HepG2 (cell line): Measurements from ENCODE around the gene PRKD2. TPM values are rescaled to one million over a fixed set of nuclear protein-coding genes. Genes with fewer than 3 reads are reported as not detected.

ENCODE experiments used
- AHDC1 ChIP-seq: sonication (generic); formaldehyde crosslinking; IDR thresholded peaks from 2 replicates; pipeline ENCODE4 v1.5.1; 2020; ENCODE audit warnings: mild to moderate bottlenecking, missing genetic modification reagents, borderline replicate concordance
- ISX ChIP-seq: sonication (generic); formaldehyde crosslinking; conservative IDR thresholded peaks from 2 replicates; pipeline ENCODE4 v1.5.0; 2020; ENCODE audit warnings: missing genetic modification reagents
- RARG ChIP-seq: sonication (generic); formaldehyde crosslinking; IDR thresholded peaks from 2 replicates; pipeline ENCODE4 v1.4.0; 2020; ENCODE audit warnings: low read depth, mild to moderate bottlenecking, missing genetic modification reagents
- polyA plus RNA-seq, 8 experiments: library from polyadenylated mRNA; depleted of rRNA in 3 of 8; stranded (reverse) in 7 of 8; unstranded in 1 of 8; fragments of >200 nt; fragmentation: Illumina TruSeq in 4 of 8; extraction: Trizol in 4 of 8; gene quantifications; 2 replicates each; pipeline versions ENCODE4 v1.2.1 to v1.2.3, GENCODE V29; 2011 to 2016; ENCODE audit warnings: low read depth in 4 of 8, missing spikeins in 1 of 8, mixed read lengths in 1 of 8; ENCODE audit not compliant: insufficient read depth in 1 of 8
- total RNA-seq, 5 experiments: library from RNA; depleted of rRNA; stranded (reverse); fragments of >200 nt; fragmentation: Illumina TruSeq; extraction: Trizol; gene quantifications; 2 replicates each; pipeline ENCODE4 v1.2.3, GENCODE V29; 2016; ENCODE audit warnings: low read depth in 1 of 5
- TF ChIP-seq, protein P1 (sequence below): sonication (generic); formaldehyde crosslinking; IDR thresholded peaks from 2 replicates; pipeline ENCODE4 v1.5.1; 2020; ENCODE audit warnings: missing genetic modification reagents, mild to moderate bottlenecking, borderline replicate concordance
- TF ChIP-seq, protein P2 (sequence below): sonication (generic); formaldehyde crosslinking; IDR thresholded peaks from 2 replicates; pipeline ENCODE4 v1.8.1; 2023; ENCODE audit warnings: mild to moderate bottlenecking, missing genetic modification reagents
- TF ChIP-seq, protein P3 (sequence below): sonication (generic); formaldehyde crosslinking; IDR thresholded peaks from 2 replicates; pipeline ENCODE4 v1.4.0; 2020; ENCODE audit warnings: missing genetic modification reagents
- TF ChIP-seq, protein P4 (sequence below): sonication (generic); formaldehyde crosslinking; IDR thresholded peaks from 2 replicates; pipeline ENCODE4 v1.5.0; 2020; ENCODE audit warnings: missing genetic modification reagents
- TF ChIP-seq, protein P5 (sequence below): sonication (generic); formaldehyde crosslinking; IDR thresholded peaks from 2 replicates; pipeline ENCODE4 v1.8.0; 2022; ENCODE audit warnings: missing genetic modification reagents, low read depth, mild to moderate bottlenecking, borderline replicate concordance
- TF ChIP-seq, protein P6 (sequence below): sonication (generic); formaldehyde crosslinking; IDR thresholded peaks from 2 replicates; pipeline ENCODE4 v1.4.0; 2020; ENCODE audit warnings: mild to moderate bottlenecking, missing genetic modification reagents

Gene PRKD2
- total and polyA plus RNA-seq, 2 of the 13 experiments (the other 11 are each of a cell fraction or from before 2014, with no cell fraction given): 6.7 to 7.3 TPM

DNA sequence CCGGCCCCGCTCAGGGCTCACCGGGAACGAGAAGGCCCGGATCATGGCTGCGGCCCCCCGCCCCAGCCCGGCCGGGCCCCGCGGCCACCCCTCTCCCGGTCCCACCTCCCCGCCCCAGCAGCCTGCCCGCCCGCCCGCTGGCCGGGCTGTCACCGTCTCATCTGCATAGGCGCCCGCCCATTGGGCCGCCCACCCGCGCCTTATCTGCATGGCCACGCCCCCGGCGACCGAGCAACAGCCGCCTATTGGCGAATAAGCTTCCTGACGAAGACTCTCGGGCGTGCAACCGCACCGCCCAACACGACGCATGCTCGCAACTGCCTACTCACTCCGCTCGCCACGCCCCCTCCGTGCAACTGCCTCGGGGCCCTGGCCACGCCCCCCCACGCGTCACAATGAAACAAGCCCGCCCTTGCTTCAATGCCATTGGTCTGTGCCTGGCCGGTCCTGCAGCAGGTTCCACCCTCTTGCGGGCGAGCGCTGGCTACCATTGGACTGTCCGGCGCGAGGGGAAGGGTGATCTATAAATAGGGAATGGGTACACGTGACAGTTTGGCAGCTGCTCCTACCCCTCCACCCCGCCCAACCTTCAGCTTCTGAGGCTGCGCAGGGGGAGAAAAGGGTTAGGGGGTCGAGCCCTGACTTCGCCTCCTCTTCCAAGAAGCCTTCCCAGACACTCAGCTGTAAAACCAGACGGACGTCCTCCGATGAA, 55.7 kb downstream of the PRKD2 start, which contains the start of gene DACT3 (continued):
- TF ChIP-seq, protein P1, sequence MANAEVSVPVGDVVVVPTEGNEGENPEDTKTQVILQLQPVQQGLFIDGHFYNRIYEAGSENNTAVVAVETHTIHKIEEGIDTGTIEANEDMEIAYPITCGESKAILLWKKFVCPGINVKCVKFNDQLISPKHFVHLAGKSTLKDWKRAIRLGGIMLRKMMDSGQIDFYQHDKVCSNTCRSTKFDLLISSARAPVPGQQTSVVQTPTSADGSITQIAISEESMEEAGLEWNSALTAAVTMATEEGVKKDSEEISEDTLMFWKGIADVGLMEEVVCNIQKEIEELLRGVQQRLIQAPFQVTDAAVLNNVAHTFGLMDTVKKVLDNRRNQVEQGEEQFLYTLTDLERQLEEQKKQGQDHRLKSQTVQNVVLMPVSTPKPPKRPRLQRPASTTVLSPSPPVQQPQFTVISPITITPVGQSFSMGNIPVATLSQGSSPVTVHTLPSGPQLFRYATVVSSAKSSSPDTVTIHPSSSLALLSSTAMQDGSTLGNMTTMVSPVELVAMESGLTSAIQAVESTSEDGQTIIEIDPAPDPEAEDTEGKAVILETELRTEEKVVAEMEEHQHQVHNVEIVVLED (CRISPR knock-in tag): no peak
- TF ChIP-seq, protein P2, sequence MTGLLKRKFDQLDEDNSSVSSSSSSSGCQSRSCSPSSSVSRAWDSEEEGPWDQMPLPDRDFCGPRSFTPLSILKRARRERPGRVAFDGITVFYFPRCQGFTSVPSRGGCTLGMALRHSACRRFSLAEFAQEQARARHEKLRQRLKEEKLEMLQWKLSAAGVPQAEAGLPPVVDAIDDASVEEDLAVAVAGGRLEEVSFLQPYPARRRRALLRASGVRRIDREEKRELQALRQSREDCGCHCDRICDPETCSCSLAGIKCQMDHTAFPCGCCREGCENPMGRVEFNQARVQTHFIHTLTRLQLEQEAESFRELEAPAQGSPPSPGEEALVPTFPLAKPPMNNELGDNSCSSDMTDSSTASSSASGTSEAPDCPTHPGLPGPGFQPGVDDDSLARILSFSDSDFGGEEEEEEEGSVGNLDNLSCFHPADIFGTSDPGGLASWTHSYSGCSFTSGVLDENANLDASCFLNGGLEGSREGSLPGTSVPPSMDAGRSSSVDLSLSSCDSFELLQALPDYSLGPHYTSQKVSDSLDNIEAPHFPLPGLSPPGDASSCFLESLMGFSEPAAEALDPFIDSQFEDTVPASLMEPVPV (CRISPR knock-in tag): no peak
- no peak for TF ChIP-seq AHDC1 (CRISPR knock-in tag)
- TF ChIP-seq, protein P3, sequence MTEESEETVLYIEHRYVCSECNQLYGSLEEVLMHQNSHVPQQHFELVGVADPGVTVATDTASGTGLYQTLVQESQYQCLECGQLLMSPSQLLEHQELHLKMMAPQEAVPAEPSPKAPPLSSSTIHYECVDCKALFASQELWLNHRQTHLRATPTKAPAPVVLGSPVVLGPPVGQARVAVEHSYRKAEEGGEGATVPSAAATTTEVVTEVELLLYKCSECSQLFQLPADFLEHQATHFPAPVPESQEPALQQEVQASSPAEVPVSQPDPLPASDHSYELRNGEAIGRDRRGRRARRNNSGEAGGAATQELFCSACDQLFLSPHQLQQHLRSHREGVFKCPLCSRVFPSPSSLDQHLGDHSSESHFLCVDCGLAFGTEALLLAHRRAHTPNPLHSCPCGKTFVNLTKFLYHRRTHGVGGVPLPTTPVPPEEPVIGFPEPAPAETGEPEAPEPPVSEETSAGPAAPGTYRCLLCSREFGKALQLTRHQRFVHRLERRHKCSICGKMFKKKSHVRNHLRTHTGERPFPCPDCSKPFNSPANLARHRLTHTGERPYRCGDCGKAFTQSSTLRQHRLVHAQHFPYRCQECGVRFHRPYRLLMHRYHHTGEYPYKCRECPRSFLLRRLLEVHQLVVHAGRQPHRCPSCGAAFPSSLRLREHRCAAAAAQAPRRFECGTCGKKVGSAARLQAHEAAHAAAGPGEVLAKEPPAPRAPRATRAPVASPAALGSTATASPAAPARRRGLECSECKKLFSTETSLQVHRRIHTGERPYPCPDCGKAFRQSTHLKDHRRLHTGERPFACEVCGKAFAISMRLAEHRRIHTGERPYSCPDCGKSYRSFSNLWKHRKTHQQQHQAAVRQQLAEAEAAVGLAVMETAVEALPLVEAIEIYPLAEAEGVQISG (CRISPR knock-in tag): no peak
- TF ChIP-seq, protein P4, sequence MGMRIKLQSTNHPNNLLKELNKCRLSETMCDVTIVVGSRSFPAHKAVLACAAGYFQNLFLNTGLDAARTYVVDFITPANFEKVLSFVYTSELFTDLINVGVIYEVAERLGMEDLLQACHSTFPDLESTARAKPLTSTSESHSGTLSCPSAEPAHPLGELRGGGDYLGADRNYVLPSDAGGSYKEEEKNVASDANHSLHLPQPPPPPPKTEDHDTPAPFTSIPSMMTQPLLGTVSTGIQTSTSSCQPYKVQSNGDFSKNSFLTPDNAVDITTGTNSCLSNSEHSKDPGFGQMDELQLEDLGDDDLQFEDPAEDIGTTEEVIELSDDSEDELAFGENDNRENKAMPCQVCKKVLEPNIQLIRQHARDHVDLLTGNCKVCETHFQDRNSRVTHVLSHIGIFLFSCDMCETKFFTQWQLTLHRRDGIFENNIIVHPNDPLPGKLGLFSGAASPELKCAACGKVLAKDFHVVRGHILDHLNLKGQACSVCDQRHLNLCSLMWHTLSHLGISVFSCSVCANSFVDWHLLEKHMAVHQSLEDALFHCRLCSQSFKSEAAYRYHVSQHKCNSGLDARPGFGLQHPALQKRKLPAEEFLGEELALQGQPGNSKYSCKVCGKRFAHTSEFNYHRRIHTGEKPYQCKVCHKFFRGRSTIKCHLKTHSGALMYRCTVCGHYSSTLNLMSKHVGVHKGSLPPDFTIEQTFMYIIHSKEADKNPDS: no peak
- TF ChIP-seq, protein P5, sequence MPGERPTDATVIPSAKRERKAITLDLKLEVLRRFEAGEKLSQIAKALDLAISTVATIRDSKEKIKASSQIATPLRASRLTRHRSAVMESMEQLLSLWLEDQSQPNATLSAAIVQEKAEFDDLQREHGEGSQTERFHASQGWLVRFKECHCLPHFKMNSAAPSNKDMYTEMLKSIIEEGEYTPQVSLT (CRISPR knock-in tag): no peak
- TF ChIP-seq ISX (CRISPR knock-in tag): no peak
- TF ChIP-seq, protein P6, sequence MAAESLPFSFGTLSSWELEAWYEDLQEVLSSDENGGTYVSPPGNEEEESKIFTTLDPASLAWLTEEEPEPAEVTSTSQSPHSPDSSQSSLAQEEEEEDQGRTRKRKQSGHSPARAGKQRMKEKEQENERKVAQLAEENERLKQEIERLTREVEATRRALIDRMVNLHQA: no peak
- TF ChIP-seq RARG (CRISPR knock-in tag): no peak
